Measurements from ENCODE around the gene KIF1B. TPM values are rescaled to one million over a fixed set of nuclear protein-coding genes. Genes with fewer than 3 reads are reported as not detected.

Gene KIF1B
- total and polyA plus RNA-seq, 2 experiments from 2014 or later, result 21.5 to 68.4 TPM

DNA sequence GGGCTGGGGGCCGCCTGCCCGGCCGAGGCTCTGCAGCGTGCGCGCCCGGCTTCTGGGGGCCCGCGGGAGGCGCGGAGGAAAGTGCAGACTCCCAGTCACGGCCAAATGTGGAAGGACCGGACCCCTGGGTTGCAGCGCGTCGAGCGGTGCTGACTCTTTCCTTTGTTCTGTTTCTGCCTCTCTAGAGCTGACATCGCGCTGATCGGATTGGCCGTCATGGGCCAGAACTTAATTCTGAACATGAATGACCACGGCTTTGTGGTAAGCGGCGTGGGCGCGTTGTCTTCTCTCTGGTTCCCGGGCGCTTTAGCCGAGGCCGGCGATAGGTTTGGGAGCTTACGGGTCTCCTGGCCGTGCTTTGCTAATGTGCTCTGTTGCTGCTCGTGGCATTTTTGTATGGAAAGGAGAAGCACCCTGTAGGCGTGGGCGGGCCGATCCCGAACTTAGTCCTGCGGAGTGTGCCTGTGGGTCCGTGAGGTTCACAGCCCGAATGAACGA is 189.1 kb downstream of the KIF1B start (continued):
- no peak for TF ChIP-seq JUNB (IDR thresholded peaks at IDR 0.05; ENCODE audit: unreplicated experiment)
- TF ChIP-seq, protein P1, sequence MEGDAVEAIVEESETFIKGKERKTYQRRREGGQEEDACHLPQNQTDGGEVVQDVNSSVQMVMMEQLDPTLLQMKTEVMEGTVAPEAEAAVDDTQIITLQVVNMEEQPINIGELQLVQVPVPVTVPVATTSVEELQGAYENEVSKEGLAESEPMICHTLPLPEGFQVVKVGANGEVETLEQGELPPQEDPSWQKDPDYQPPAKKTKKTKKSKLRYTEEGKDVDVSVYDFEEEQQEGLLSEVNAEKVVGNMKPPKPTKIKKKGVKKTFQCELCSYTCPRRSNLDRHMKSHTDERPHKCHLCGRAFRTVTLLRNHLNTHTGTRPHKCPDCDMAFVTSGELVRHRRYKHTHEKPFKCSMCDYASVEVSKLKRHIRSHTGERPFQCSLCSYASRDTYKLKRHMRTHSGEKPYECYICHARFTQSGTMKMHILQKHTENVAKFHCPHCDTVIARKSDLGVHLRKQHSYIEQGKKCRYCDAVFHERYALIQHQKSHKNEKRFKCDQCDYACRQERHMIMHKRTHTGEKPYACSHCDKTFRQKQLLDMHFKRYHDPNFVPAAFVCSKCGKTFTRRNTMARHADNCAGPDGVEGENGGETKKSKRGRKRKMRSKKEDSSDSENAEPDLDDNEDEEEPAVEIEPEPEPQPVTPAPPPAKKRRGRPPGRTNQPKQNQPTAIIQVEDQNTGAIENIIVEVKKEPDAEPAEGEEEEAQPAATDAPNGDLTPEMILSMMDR (conservative IDR thresholded peaks at IDR 0.05; ENCODE audit: low read depth in 2 of 2), result no peak
- no peak for TF ChIP-seq POLR2AphosphoS5 (IDR thresholded peaks at IDR 0.05; ENCODE audit: low read depth)
- no peak for TF ChIP-seq STAT1 (IDR thresholded peaks at IDR 0.05; ENCODE audit: unreplicated experiment)
- no peak for TF ChIP-seq NANOG (IDR thresholded peaks at IDR 0.05; ENCODE audit: borderline replicate concordance)

DNA sequence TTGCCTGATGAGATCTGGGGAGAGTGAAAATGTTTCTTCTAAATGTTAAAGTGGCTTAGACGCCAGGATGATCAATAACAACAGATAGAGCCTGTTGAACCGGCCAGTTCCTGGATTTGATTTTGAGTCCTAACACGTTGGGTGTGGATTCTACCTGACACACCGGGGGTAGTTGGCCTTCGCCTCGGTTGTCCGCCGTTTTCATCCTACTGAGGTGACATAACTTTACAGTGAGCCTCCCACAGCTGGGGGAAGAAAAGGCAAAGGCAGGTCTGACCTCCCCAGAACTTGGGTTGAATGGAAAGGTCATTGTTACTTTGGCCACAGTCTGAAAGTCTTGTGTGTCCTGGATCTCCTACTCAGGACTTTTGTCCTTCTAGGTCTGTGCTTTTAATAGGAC is 189.6 kb downstream of the KIF1B start:
- H3K36me3 ChIP-seq (ENCODE audit: insufficient read depth), result peaks cover 40% of the 10 kb centered on the region
- H3K4me2 ChIP-seq, result peak overlapping the region; percentile 99
- peaks cover 12% of the 10 kb centered on the region for H3K4me1 ChIP-seq (ENCODE audit: insufficient read depth)
- H3K27me3 ChIP-seq (ENCODE audit: insufficient read depth), result no peaks in the 10 kb centered on the region
- peaks cover 20% of the 10 kb centered on the region for H3F3A ChIP-seq (replicated peaks; ENCODE audit: low read depth)
- H2AFZ ChIP-seq, result no peak overlapping the region
- Mint-ChIP-seq H3K9me3 (no peaks in the 10 kb centered on the region), H3K36me3 (ENCODE audit: low read depth) (peaks cover 58% of the 10 kb centered on the region), H3K27me3 (ENCODE audit: insufficient read depth, low read depth, poor library complexity) (peaks cover 1% of the 10 kb centered on the region), H3K4me1 (peaks cover 13% of the 10 kb centered on the region), H3K27ac (peak overlapping the region; percentile 87), H3K4me3 (peak overlapping the region; percentile 96)
- DNase-seq (ENCODE audit: low spot score) (no peak), ATAC-seq (no peak)
- peaks cover 44% of the 10 kb centered on the region for H3K79me2 ChIP-seq (replicated peaks; ENCODE audit: insufficient read depth)
- H3K4me3 ChIP-seq, result peak overlapping the region; percentile 98
- no peaks in the 10 kb centered on the region for H3K9me2 ChIP-seq (ENCODE audit: insufficient read depth)
- no peak overlapping the region for H3K27ac ChIP-seq (ENCODE audit: low read depth)
- peaks cover 44% of the 10 kb centered on the region for H4K20me1 ChIP-seq (replicated peaks; ENCODE audit: insufficient read depth)
- TF ChIP-seq, protein P1 (conservative IDR thresholded peaks at IDR 0.05; ENCODE audit: low read depth in 2 of 2), result no peak
- no peak for TF ChIP-seq JUNB (IDR thresholded peaks at IDR 0.05; ENCODE audit: unreplicated experiment)
- TF ChIP-seq NANOG (IDR thresholded peaks at IDR 0.05; ENCODE audit: borderline replicate concordance), result no peak
- TF ChIP-seq POLR2AphosphoS5 (IDR thresholded peaks at IDR 0.05; ENCODE audit: low read depth), result no peak
- no peak for TF ChIP-seq ZNF331 (CRISPR knock-in tag; IDR thresholded peaks at IDR 0.05; ENCODE audit: low read depth)
- TF ChIP-seq, protein P2, sequence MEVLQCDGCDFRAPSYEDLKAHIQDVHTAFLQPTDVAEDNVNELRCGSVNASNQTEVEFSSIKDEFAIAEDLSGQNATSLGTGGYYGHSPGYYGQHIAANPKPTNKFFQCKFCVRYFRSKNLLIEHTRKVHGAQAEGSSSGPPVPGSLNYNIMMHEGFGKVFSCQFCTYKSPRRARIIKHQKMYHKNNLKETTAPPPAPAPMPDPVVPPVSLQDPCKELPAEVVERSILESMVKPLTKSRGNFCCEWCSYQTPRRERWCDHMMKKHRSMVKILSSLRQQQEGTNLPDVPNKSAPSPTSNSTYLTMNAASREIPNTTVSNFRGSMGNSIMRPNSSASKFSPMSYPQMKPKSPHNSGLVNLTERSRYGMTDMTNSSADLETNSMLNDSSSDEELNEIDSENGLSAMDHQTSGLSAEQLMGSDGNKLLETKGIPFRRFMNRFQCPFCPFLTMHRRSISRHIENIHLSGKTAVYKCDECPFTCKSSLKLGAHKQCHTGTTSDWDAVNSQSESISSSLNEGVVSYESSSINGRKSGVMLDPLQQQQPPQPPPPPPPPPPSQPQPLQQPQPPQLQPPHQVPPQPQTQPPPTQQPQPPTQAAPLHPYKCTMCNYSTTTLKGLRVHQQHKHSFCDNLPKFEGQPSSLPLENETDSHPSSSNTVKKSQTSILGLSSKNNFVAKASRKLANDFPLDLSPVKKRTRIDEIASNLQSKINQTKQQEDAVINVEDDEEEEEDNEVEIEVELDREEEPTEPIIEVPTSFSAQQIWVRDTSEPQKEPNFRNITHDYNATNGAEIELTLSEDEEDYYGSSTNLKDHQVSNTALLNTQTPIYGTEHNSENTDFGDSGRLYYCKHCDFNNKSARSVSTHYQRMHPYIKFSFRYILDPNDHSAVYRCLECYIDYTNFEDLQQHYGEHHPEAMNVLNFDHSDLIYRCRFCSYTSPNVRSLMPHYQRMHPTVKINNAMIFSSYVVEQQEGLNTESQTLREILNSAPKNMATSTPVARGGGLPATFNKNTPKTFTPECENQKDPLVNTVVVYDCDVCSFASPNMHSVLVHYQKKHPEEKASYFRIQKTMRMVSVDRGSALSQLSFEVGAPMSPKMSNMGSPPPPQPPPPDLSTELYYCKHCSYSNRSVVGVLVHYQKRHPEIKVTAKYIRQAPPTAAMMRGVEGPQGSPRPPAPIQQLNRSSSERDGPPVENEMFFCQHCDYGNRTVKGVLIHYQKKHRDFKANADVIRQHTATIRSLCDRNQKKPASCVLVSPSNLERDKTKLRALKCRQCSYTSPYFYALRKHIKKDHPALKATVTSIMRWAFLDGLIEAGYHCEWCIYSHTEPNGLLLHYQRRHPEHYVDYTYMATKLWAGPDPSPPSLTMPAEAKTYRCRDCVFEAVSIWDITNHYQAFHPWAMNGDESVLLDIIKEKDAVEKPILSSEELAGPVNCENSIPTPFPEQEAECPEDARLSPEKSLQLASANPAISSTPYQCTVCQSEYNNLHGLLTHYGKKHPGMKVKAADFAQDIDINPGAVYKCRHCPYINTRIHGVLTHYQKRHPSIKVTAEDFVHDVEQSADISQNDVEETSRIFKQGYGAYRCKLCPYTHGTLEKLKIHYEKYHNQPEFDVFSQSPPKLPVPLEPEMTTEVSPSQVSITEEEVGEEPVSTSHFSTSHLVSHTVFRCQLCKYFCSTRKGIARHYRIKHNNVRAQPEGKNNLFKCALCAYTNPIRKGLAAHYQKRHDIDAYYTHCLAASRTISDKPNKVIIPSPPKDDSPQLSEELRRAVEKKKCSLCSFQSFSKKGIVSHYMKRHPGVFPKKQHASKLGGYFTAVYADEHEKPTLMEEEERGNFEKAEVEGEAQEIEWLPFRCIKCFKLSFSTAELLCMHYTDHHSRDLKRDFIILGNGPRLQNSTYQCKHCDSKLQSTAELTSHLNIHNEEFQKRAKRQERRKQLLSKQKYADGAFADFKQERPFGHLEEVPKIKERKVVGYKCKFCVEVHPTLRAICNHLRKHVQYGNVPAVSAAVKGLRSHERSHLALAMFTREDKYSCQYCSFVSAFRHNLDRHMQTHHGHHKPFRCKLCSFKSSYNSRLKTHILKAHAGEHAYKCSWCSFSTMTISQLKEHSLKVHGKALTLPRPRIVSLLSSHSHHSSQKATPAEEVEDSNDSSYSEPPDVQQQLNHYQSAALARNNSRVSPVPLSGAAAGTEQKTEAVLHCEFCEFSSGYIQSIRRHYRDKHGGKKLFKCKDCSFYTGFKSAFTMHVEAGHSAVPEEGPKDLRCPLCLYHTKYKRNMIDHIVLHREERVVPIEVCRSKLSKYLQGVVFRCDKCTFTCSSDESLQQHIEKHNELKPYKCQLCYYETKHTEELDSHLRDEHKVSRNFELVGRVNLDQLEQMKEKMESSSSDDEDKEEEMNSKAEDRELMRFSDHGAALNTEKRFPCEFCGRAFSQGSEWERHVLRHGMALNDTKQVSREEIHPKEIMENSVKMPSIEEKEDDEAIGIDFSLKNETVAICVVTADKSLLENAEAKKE (CRISPR knock-in tag; IDR thresholded peaks at IDR 0.05), result no peak
